ENCODE data around the gene MAP2K5.

Gene MAP2K5

GRCh38 chr15:67788986-67789385 is 246.5 kb downstream of the MAP2K5 start:
- DNase-seq, result no peak

- no peak for DNase-seq
These were observed 248.3 kb downstream of the MAP2K5 start for GRCh38 chr15:67790610-67791319.

DNA sequence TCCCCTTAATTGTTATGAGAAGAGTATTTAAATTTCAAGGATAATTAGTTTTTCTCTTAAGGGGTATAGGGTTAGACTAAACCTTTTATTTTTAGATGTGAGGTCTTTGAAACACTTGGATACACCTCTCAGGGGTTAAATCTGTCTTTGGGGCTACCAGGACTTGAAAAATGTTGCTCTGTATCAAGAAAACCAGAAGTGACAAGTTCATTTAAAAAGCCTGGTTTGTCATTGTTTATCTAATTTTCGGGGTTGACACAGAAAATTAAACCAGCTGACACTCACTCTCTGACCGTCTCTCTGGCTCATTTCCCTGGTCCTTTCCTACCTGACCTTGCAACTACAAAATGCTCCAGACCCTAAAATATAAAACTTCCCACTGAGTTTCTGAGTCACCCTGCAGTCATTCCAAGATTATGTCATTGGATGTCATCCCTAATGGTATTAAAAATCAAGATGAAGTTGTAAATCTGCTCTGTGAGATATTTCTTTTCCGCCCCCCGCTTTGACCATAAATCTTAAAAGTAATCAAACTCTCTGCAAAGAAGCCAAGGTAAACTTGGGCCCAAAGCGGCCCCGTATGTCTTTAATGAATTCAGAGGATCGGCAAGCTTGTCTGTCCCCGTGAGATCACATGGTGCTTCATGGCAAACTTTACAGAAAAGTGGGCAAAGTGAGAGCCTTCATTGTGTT is 249.9 kb downstream of the MAP2K5 start:
- no peak for DNase-seq

GRCh38 chr15:67794832-67795574 is 252.5 kb downstream of the MAP2K5 start:
- DNase-seq, result peak; percentile 59

DNA sequence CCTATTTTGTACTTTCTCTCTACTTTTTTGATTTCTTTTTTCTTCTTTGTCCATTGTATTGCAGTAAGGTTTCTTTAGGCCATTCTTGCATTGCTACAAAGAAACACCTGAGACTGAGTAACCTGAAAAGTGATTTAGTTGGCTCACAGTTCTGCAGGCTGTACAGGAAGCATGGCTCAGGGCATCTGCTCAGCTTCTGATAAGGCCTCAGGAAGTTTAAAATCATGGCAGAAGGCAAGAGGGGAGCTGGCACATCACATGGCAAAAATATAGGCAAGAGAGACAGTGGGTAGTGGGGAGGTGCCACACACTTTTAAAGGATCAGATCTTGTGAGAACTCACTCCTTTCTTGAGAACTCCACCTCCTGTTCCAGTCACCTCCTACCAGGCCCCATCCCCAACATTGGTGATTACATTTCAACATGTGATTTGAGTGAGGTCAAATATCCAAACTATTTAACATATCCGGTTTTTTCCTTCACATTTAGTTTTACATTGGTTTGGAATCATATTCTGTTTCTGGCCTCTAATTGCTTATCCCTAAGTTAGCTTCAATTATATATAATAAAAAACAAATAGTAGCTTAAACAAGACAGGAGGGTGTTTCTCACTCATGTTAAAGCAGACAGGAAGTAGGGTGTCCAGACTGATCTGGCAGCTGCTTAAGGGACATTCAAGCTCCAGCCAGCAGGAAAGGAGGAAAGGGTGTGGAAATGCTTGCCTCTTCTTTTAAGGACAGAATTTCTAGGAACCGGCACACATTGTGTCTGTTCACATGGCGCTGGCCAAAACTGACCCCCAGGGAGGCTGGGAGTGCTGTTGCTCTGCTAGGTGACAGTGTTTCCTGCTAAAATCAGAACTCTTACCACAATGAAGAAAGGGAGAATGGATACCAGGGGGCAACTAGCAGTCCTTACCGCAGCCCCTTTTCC is 254.0 kb downstream of the MAP2K5 start:
- no peak for DNase-seq

- DNase-seq, result no peak
These were observed 257.3 kb downstream of the MAP2K5 start for GRCh38 chr15:67799801-67800205.

- DNase-seq, result peak; percentile 28
These were observed 258.6 kb downstream of the MAP2K5 start for GRCh38 chr15:67801142-67801541.

DNA sequence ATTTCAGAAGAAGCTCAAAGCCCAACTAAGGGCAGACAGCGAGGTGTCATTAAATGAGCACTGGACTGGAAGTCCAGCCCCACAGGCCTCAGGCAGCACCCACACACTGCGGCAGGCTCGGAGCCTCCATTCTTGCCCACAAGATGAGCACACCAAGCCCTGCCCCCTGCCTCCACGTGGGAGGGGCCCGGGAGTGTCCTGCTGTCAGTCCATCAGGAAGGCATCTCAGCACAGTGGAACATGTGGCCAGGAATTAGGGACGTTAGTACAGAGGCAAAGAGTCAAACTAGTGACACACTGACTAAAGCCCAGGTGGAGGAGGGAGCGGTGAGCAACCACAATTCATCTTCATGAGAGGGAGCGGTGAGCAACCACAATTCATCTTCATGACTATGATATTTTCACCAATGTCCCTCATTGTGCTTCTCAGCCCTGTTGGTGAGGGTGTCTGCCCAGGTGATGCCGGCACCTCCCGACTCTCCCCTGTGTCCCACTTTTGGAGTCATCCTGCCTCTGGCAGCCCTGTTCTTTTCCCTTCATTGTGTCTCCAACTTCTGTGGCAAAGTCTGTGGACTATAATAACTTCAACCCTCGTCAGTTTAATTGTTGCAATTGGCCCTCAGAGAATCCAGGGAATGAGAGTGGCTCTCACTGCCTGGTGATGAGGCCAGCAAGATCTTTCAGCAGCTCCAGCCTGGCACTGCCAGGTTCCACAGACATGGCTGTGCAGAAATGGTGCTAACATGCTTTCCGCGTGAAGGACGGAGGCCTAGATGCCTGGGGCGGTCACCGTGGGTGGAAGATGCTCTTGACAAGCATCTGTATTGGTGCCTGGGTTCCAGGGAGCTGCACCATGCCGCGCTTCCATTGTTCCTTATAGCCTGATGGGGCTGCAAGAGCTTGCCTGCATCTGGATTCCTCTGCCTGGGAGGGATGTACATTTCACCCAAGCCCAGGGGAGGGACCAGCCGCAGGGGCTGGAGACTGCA is 259.7 kb downstream of the MAP2K5 start:
- DNase-seq, result no peak

DNA sequence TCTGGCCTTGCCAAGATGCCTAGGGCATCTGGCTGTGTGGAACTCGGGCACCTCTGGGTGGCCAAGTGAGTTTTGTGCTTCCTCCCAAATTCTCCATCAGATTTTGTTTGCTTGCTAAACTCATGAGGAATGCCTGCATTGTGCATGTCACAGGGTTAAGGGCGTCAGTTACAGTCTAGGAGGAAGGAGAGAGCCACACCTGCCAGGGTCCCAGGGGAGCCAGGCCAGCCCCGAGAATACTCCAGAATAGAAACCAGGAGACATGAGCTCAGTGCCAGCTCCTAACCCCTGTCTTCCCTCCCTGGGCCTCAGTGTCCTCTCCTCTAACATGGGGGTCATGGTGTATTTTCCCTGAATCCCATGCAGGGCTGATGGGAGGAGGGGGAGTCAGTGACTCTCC is 260.8 kb downstream of the MAP2K5 start:
- peak; percentile 19 for DNase-seq

GRCh38 chr15:67803996-67804843 is 261.7 kb downstream of the MAP2K5 start:
- DNase-seq, result no peak

- no peak for DNase-seq
These were observed 262.6 kb downstream of the MAP2K5 start for GRCh38 chr15:67805008-67805665.

- DNase-seq, result no peak
These were observed 263.4 kb downstream of the MAP2K5 start for GRCh38 chr15:67805666-67806516.

DNA sequence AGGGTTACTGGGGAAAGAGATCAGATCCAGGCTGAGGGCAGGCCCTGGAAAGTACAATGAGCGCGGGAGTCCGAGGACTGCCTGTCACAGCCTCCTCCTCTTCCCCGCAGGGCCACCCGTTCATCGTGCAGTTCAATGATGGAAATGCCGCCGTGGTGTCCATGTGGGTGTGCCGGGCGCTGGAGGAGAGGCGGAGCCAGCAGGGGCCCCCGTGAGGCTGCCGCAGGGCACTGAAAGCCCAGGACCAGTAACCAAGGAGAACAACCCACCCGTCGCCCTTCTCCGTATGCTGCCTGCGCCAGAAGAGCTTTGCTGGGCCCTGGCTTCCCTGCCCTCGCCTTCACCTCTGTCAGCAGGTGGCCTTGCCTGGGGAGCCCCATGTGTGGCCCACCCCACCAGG is 264.0 kb downstream of the MAP2K5 start:
- no peak for DNase-seq

GRCh38 chr15:67807141-67807540 is 264.6 kb downstream of the MAP2K5 start:
- no peak for DNase-seq

DNA sequence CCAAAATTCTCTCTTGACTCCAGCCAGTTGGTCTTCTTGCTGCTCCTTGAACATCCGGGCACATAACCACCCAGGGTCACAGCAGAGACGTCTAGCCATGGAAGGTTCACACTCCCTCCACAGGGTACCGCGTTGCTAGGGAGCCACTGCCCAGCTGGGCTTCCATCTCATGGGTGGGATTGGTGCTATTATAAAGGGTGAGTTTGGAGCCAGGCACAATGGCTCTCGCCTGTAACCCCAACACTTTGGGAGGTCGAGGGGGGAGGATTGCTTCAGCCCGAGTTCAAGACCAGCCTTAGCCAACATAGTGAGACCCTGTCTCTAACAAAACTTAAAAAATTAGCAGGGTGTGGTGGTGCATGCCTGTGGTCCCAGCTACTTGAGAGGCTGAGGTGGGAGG is 265.3 kb downstream of the MAP2K5 start:
- DNase-seq, result no peak

GRCh38 chr15:67808821-67809220 is 266.3 kb downstream of the MAP2K5 start:
- no peak for DNase-seq

DNA sequence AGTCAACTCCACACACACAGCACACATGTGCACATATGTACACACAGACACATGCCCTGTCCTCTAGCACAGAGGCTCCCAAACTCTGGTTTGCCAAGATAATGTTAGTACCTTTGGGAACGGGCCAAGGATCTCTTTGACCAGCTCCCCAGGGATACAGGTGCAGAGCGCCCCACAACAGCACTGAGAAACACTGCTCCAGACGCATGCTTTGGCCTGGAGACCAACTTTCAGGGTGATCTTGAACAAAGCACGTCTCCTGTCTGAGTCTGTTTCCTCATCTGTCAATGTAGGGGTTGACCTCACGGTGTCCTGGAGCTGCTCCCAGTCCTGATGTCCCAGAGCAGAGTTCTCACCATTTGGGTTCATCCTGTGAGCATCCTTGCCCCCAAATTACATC is 266.9 kb downstream of the MAP2K5 start:
- DNase-seq, result no peak

DNA sequence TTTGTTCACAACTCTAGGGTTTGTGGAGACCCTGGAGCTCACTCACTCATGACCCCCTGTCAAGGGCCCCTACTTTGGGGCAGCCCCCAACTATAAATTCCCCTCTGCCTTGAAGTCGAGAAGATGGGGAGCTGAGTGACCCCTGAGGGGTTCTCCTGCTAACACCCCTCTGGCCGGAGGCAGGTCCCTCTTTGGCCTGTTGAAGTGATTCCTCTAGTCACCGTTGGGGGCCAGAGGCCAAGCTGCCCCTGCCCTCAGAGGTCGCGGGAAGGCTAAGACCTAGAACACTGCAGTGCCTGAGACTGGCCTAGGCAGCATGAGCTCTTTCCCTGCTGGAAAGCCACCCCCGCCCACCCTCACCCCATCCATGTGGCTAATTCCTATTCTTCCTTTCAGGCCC is 267.4 kb downstream of the MAP2K5 start:
- no peak for DNase-seq

- no peak for DNase-seq
These were observed 269.7 kb downstream of the MAP2K5 start for GRCh38 chr15:67812241-67812644.

Measured in activated CD8-positive, alpha-beta memory T cell treated with anti-CD3 and anti-CD28 coated beads for 24 hours (primary cell).